Calu3 (cell line): ENCODE data around the gene CSRNP3. TPM values are rescaled to one million over a fixed set of nuclear protein-coding genes. Genes with fewer than 3 reads are reported as not detected.

Source experiments
- BruUV-seq: library from RNA; stranded (reverse); fragments of 400-500 nt; replicated peaks from 2 replicates; lab custom pipeline; 2021; lab: Mats Ljungman, UMichigan
- CTCF ChIA-PET: fragments of 300-600 bp; sonication (Branson Sonifier 250); formaldehyde crosslinking; loops from one replicate; lab custom pipeline; 2022; ENCODE audit warnings: antibody characterized with exemption; lab: Charles Lee
- DNase-seq: peaks from one replicate; pipeline ENCODE4 v3.0.0; 2022
- H3K27ac Mint-ChIP-seq: one replicate; pipeline ENCODE4 v1.8.0; 2022; ENCODE audit warnings: mixed read lengths; ENCODE audit not compliant: unreplicated experiment
- H3K27me3 Mint-ChIP-seq: one replicate; pipeline ENCODE4 v1.8.0; 2022; ENCODE audit warnings: mixed read lengths; ENCODE audit not compliant: unreplicated experiment
- H3K36me3 Mint-ChIP-seq: one replicate; pipeline ENCODE4 v1.8.0; 2022; ENCODE audit warnings: mild to moderate bottlenecking, moderate library complexity, mixed read lengths; ENCODE audit not compliant: insufficient read depth, unreplicated experiment
- H3K4me1 Mint-ChIP-seq: one replicate; pipeline ENCODE4 v1.8.0; 2022; ENCODE audit warnings: mild to moderate bottlenecking, low read depth, mixed read lengths; ENCODE audit not compliant: unreplicated experiment
- H3K4me3 Mint-ChIP-seq: one replicate; pipeline ENCODE4 v1.8.0; 2022; ENCODE audit warnings: mild to moderate bottlenecking, low read depth, moderate library complexity, mixed read lengths; ENCODE audit not compliant: unreplicated experiment
- H3K9me3 Mint-ChIP-seq: one replicate; pipeline ENCODE4 v1.8.0; 2022; ENCODE audit warnings: low read depth, mixed read lengths; ENCODE audit not compliant: unreplicated experiment
- CTCF ChIP-seq: fragments of 200-600 bp; IDR thresholded peaks from one replicate; pipeline ENCODE4 v1.8.0; 2022; ENCODE audit warnings: antibody characterized with exemption; ENCODE audit not compliant: unreplicated experiment
- intact Hi-C: fragments of 100-400 bp; cut with micrococcal nuclease; formaldehyde crosslinking; loops from one replicate; pipeline ENCODE4 v1.10.0; 2022; ENCODE audit not compliant: unreplicated experiment
- total RNA-seq: library from RNA; stranded (reverse); gene quantifications from 2 replicates; pipeline ENCODE4 v1.2.3, GENCODE V29; 2022

The CSRNP3 gene
- total RNA-seq, 1 experiment from 2014 or later, result 1.8 TPM

DNA sequence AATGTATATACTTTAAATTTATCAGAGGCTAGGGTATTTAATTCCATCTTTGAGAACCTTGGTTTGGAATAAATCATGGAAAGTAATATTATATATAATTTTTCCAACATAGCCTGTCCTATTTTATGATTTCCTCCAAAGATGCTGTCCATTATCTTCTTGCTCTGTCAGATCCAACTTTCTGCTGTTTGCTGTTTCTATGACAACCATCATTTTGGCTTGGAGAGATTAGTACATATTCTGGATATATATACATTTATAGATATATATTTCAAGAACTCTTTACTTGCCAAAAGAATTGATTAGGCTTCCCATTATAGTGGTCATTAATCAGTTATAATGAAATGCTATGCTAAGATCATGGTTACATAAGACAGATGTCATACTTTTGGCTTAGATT is 31.3 kb downstream of the CSRNP3 start:
- DNase-seq, result no peak
- H3K27me3 Mint-ChIP-seq, result no peaks in the 10 kb centered on the region
- no peaks in the 10 kb centered on the region for H3K9me3 Mint-ChIP-seq
- no TSS peak for BruUV-seq
- no peak for TF ChIP-seq CTCF
- intact Hi-C loops, result no loop called here
- H3K36me3 Mint-ChIP-seq, result no peaks in the 10 kb centered on the region
- no peak overlapping the region for H3K27ac Mint-ChIP-seq
- no peaks in the 10 kb centered on the region for H3K4me1 Mint-ChIP-seq
- no peak overlapping the region for H3K4me3 Mint-ChIP-seq
- CTCF ChIA-PET, result no interaction called here

GRCh38 chr2:165505514-165505913 is 36.0 kb downstream of the CSRNP3 start:
- no TSS peak for BruUV-seq
- H3K4me3 Mint-ChIP-seq, result no peak overlapping the region
- H3K27ac Mint-ChIP-seq, result no peak overlapping the region
- no peaks in the 10 kb centered on the region for H3K4me1 Mint-ChIP-seq
- TF ChIP-seq CTCF, result no peak
- no peak for DNase-seq
- CTCF ChIA-PET, result no interaction called here
- intact Hi-C loops, result no loop called here
- no peaks in the 10 kb centered on the region for H3K27me3 Mint-ChIP-seq
- H3K36me3 Mint-ChIP-seq, result no peaks in the 10 kb centered on the region
- no peaks in the 10 kb centered on the region for H3K9me3 Mint-ChIP-seq

- intact Hi-C loops, result no loop called here
- no peak for DNase-seq
- no TSS peak for BruUV-seq
- Mint-ChIP-seq H3K27me3 (no peaks in the 10 kb centered on the region), H3K27ac (no peak overlapping the region), H3K36me3 (no peaks in the 10 kb centered on the region), H3K9me3 (no peaks in the 10 kb centered on the region), H3K4me1 (no peaks in the 10 kb centered on the region), H3K4me3 (no peak overlapping the region)
- CTCF ChIA-PET, result no interaction called here
- no peak for TF ChIP-seq CTCF
Observed at GRCh38 chr2:165508927-165509326, 39.4 kb downstream of the CSRNP3 start.

GRCh38 chr2:165513479-165513878 is 44.0 kb downstream of the CSRNP3 start:
- no peak for DNase-seq
- H3K27ac Mint-ChIP-seq, result no peak overlapping the region
- H3K4me1 Mint-ChIP-seq, result no peaks in the 10 kb centered on the region
- CTCF ChIA-PET, result no interaction called here
- no peaks in the 10 kb centered on the region for H3K36me3 Mint-ChIP-seq
- TF ChIP-seq CTCF, result no peak
- no peaks in the 10 kb centered on the region for H3K9me3 Mint-ChIP-seq
- intact Hi-C loops, result no loop called here
- no peak overlapping the region for H3K4me3 Mint-ChIP-seq
- H3K27me3 Mint-ChIP-seq, result no peaks in the 10 kb centered on the region
- BruUV-seq, result no TSS peak
